Caco-2 (cell line): ENCODE data around the gene GNAO1. TPM values are rescaled to one million over a fixed set of nuclear protein-coding genes. Genes with fewer than 3 reads are reported as not detected.

Source experiments
- BruUV-seq: library from RNA; stranded (reverse); fragments of 400-500 nt; replicated peaks from 2 replicates; lab custom pipeline; 2021; lab: Mats Ljungman, UMichigan
- CTCF ChIA-PET: fragments of 300-600 bp; sonication (Branson Sonifier 250); formaldehyde crosslinking; loops from one replicate; lab custom pipeline; 2022; ENCODE audit warnings: antibody characterized with exemption; lab: Charles Lee
- POLR2A ChIA-PET: fragments of 300-600 bp; sonication (Branson Sonifier 250); formaldehyde crosslinking; loops from one replicate; lab custom pipeline; 2022; ENCODE audit warnings: antibody characterized with exemption; lab: Charles Lee
- DNase-seq, 2 experiments: peaks; one replicate each; pipeline versions ENCODE4 v3.0.0 to v3.0.0-alpha.2; 2020 to 2022
- H3K27me3 ChIP-seq: replicated peaks from 2 replicates; pipeline ENCODE4 v1.6.0; 2011; ENCODE audit warnings: low read length; ENCODE audit not compliant: control insufficient read depth, insufficient read depth
- H3K36me3 ChIP-seq: 2 replicates; pipeline ENCODE4 v1.5.1; 2011; ENCODE audit warnings: low read length; ENCODE audit not compliant: control insufficient read depth, insufficient read depth
- H3K4me1 ChIP-seq: fragments of 250-450 bp; sonication (Bioruptor Pico); 2 replicates; pipeline ENCODE4 v1.5.1; 2020; ENCODE audit warnings: mild to moderate bottlenecking
- H3K4me3 ChIP-seq: 2 replicates; pipeline ENCODE4 v1.5.1; 2011; ENCODE audit warnings: low read depth, mild to moderate bottlenecking, control low read depth, low read length
- H3K9me3 ChIP-seq: fragments of 250-450 bp; sonication (Bioruptor Pico); 2 replicates; pipeline ENCODE4 v1.5.1; 2020; ENCODE audit warnings: mild to moderate bottlenecking, moderate library complexity
- H3K27ac Mint-ChIP-seq: one replicate; pipeline ENCODE4 v1.8.0; 2022; ENCODE audit warnings: mixed read lengths; ENCODE audit not compliant: unreplicated experiment
- H3K27me3 Mint-ChIP-seq: one replicate; pipeline ENCODE4 v1.8.0; 2022; ENCODE audit warnings: mixed read lengths; ENCODE audit not compliant: insufficient read depth, unreplicated experiment
- H3K36me3 Mint-ChIP-seq: one replicate; pipeline ENCODE4 v1.8.0; 2022; ENCODE audit warnings: mild to moderate bottlenecking, mixed read lengths; ENCODE audit not compliant: insufficient read depth, unreplicated experiment
- H3K4me1 Mint-ChIP-seq: one replicate; pipeline ENCODE4 v1.8.0; 2022; ENCODE audit warnings: low read depth, mixed read lengths; ENCODE audit not compliant: unreplicated experiment
- H3K4me3 Mint-ChIP-seq: one replicate; pipeline ENCODE4 v1.8.0; 2022; ENCODE audit warnings: mild to moderate bottlenecking, moderate library complexity, mixed read lengths; ENCODE audit not compliant: unreplicated experiment
- H3K9me3 Mint-ChIP-seq: one replicate; pipeline ENCODE4 v1.8.0; 2022; ENCODE audit warnings: mixed read lengths; ENCODE audit not compliant: unreplicated experiment
- CTCF ChIP-seq, 2 experiments: fragments of 200-600 bp in 1 of 2; IDR thresholded peaks; 1 replicate in 1 of 2; 2 replicates in 1 of 2; pipeline versions ENCODE4 v1.5.1 to v1.8.0; 2011 to 2022; ENCODE audit warnings: antibody characterized with exemption in 1 of 2, control low read depth in 1 of 2, inconsistent platforms in 1 of 2, low read depth in 1 of 2, low read length in 1 of 2, mild to moderate bottlenecking in 1 of 2, moderate library complexity in 1 of 2; ENCODE audit not compliant: insufficient read depth in 1 of 2, severe bottlenecking in 1 of 2, unreplicated experiment in 1 of 2
- intact Hi-C: fragments of 100-400 bp; cut with micrococcal nuclease; formaldehyde crosslinking; loops from one replicate; pipeline ENCODE4 v1.10.0; 2022; ENCODE audit not compliant: unreplicated experiment
- total RNA-seq: library from RNA; stranded (reverse); gene quantifications from 2 replicates; pipeline ENCODE4 v1.2.3, GENCODE V29; 2022

The GNAO1 gene
- total RNA-seq, 1 experiment from 2014 or later: 3.2 TPM

GRCh38 chr16:56370875-56371659, 179.8 kb downstream of the GNAO1 start:
- no peaks in the 10 kb centered on the region for H3K27me3 Mint-ChIP-seq

DNA sequence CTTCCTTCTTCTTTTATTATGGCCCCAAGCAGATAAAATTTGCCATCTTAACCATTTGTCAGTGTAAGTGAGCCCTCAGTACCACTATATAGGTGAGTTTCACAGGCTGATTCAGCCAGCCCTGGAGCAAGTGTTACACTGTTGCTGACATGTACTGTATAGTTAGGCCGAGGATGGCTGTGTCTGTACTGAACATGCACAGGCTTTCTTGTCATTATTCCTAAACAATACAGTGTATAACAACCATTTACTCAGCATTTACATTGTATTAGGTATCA, 180.3 kb downstream of the GNAO1 start:
- Mint-ChIP-seq H3K9me3 (no peaks in the 10 kb centered on the region), H3K27me3 (no peaks in the 10 kb centered on the region), H3K36me3 (peaks cover 18% of the 10 kb centered on the region), H3K4me3 (no peak overlapping the region), H3K27ac (no peak overlapping the region), H3K4me1 (no peaks in the 10 kb centered on the region)
- ChIA-PET CTCF (no interaction called here), POLR2A (no interaction called here)
- no peak for TF ChIP-seq CTCF (IDR thresholded peaks at IDR 0.05; ENCODE audit: insufficient read depth in 1 of 2, low read depth in 1 of 2, low read length in 1 of 2, severe bottlenecking in 1 of 2, unreplicated experiment in 1 of 2)
- no peaks in the 10 kb centered on the region for H3K27me3 ChIP-seq
- intact Hi-C loops: no loop called here
- no peak for DNase-seq
- no peak overlapping the region for H3K4me3 ChIP-seq
- H3K36me3 ChIP-seq: no peaks in the 10 kb centered on the region; the same call in 1 of the 2 replicates
- H3K9me3 ChIP-seq: no peaks in the 10 kb centered on the region
- H3K4me1 ChIP-seq: no peaks in the 10 kb centered on the region
- no TSS peak for BruUV-seq

More at GRCh38 chr16:56370875-56371659, 179.8 kb downstream of the GNAO1 start:
- Histone ChIP-seq H3K4me1 (no peaks in the 10 kb centered on the region), H3K4me3 (no peak overlapping the region), H3K9me3 (no peaks in the 10 kb centered on the region), H3K36me3 (no peaks in the 10 kb centered on the region; the same call in 1 of the 2 replicates), H3K27me3 (no peaks in the 10 kb centered on the region)
- no peak for DNase-seq
- H3K4me1 Mint-ChIP-seq: no peaks in the 10 kb centered on the region
- H3K4me3 Mint-ChIP-seq: no peak overlapping the region
- intact Hi-C loops: no loop called here
- ChIA-PET CTCF (no interaction called here), POLR2A (no interaction called here)
- peaks cover 22% of the 10 kb centered on the region for H3K36me3 Mint-ChIP-seq
- TF ChIP-seq CTCF (IDR thresholded peaks at IDR 0.05; ENCODE audit: insufficient read depth in 1 of 2, low read depth in 1 of 2, low read length in 1 of 2, severe bottlenecking in 1 of 2, unreplicated experiment in 1 of 2): no peak
- no peaks in the 10 kb centered on the region for H3K9me3 Mint-ChIP-seq
- no peak overlapping the region for H3K27ac Mint-ChIP-seq
- BruUV-seq: no TSS peak

DNA sequence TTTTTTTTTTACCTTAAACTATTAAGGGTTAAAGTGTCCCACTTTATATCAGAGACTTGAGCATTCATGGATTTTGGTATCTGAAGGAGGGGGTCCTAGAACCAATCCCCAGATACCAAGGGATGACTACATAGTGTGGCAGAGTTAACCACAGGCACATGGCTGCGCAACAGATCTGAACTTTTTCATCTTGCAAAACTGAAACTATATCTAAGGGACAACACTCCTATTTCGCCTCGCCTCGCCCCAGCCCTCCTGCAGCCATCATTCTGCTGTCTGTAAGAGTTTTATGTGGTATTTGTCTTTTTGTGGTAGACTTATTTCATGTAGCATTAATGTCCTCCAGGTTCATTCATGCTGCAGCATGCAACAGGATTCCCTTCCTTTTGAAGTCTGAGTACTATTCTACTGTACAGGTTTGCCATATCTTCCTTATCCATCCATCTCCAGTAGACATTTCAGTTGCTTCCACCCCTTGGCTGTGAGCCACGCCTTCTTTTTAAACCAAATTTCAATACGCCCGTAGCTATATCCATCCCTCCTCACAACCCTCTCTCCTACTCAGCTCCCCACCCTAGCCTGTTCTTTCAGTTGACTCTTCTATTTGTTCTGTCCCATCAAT, 180.8 kb downstream of the GNAO1 start:
- DNase-seq: no peak
- BruUV-seq: no TSS peak
- Mint-ChIP-seq H3K27me3 (no peaks in the 10 kb centered on the region), H3K9me3 (no peaks in the 10 kb centered on the region), H3K4me3 (no peak overlapping the region), H3K27ac (no peak overlapping the region), H3K4me1 (no peaks in the 10 kb centered on the region), H3K36me3 (peaks cover 16% of the 10 kb centered on the region)
- Histone ChIP-seq H3K27me3 (no peaks in the 10 kb centered on the region), H3K4me1 (no peaks in the 10 kb centered on the region), H3K9me3 (no peaks in the 10 kb centered on the region), H3K4me3 (no peak overlapping the region), H3K36me3 (no peaks in the 10 kb centered on the region)
- TF ChIP-seq CTCF (IDR thresholded peaks at IDR 0.05; ENCODE audit: insufficient read depth in 1 of 2, low read depth in 1 of 2, low read length in 1 of 2, severe bottlenecking in 1 of 2, unreplicated experiment in 1 of 2): no peak
- CTCF ChIA-PET: no interaction called here
- intact Hi-C loops: no loop called here
- POLR2A ChIA-PET: no interaction called here
